ENCODE data around the gene POC1B. TPM values are rescaled to one million over a fixed set of nuclear protein-coding genes. Genes with fewer than 3 reads are reported as not detected.

Gene POC1B
- total RNA-seq, 2 donors from 2014 or later = 11.9 to 30.7 TPM

DNA sequence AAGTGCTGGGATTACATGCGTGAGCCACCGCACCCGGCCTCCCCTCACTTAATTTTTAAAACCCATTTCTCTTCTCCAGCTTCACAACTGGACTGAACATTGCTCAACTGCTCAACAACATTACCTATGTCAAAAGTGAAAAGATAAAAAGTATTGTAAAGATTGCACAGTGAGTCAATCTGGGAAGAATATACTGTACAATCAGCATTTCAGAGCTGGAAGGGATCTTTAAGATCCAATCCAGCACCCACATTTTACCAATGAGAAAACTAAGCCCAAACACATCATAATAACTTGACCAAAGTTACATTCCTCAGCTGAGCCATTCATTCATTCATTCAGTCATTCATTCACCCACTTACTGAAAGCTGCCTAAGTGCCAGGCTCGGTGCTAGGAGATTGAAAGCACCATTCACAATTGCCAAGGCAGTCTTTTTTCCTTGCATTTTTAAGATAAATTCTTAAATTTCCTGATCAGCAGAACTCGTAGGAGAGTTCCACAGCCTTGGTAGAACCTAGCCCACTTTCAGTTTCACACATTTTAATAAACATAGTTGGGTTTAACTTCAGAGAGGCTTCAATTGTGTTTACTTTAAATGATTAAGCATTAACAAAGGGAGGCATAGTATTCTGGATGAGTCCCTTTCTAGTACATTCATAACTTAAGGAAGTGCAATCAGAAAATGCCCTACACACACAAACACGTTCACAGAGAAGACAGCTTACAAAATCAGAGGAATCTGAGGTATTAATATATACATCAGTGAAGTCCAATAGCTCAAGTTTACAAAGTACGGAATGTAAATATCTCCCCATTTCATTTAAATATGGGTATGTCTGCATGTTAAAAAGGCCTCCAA lies 4.3 kb downstream of the POC1B start:
- ATAC-seq (ENCODE audit: insufficient number of reproducible peaks, low FRiP score, low read depth) (no peak), DNase-seq (ENCODE audit: low spot score) (no peak)
- H3K9me3 ChIP-seq = no peaks in the 10 kb centered on the region
- no peaks in the 10 kb centered on the region for H3K27me3 ChIP-seq (replicated peaks; ENCODE audit: insufficient read depth)
- peaks cover 32 to 46% of the 10 kb centered on the region in 2 donors for H3K4me1 ChIP-seq (ENCODE audit: control insufficient read depth in 1 of 2, low read depth in 2 of 2)
- H3K36me3 ChIP-seq = no peaks in the 10 kb centered on the region
- TF ChIP-seq, protein P1, sequence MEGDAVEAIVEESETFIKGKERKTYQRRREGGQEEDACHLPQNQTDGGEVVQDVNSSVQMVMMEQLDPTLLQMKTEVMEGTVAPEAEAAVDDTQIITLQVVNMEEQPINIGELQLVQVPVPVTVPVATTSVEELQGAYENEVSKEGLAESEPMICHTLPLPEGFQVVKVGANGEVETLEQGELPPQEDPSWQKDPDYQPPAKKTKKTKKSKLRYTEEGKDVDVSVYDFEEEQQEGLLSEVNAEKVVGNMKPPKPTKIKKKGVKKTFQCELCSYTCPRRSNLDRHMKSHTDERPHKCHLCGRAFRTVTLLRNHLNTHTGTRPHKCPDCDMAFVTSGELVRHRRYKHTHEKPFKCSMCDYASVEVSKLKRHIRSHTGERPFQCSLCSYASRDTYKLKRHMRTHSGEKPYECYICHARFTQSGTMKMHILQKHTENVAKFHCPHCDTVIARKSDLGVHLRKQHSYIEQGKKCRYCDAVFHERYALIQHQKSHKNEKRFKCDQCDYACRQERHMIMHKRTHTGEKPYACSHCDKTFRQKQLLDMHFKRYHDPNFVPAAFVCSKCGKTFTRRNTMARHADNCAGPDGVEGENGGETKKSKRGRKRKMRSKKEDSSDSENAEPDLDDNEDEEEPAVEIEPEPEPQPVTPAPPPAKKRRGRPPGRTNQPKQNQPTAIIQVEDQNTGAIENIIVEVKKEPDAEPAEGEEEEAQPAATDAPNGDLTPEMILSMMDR (IDR thresholded peaks at IDR 0.05) = no peak
- H3K4me3 ChIP-seq = peak overlapping the region; percentile 81
- no peak overlapping the region for H3K27ac ChIP-seq

DNA sequence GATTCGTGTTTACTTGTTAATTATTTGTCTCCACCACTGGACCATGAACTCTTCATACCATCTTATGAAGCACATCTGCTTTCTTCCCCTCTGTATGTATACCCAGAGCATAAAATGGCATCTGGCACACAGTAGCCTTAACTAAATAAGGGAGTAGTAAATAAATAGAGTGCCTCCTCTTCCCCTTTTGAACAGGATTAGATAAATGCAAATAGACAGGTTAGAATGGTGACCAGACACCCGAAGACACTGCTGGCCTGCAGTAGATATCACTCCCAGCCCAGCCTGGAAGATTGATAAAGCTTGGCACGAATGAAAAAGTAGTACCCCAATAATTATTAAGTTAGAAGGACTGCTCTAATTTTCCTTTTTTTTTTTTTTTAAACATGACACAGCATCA lies 8.1 kb downstream of the POC1B start:
- Histone ChIP-seq H3K27ac (no peak overlapping the region), H3K4me3 (no peak overlapping the region), H3K9me3 (no peaks in the 10 kb centered on the region), H3K4me1 (ENCODE audit: control insufficient read depth in 1 of 2, low read depth in 2 of 2) (peaks cover 17 to 37% of the 10 kb centered on the region in 2 donors), H3K36me3 (no peaks in the 10 kb centered on the region), H3K27me3 (replicated peaks; ENCODE audit: insufficient read depth) (no peaks in the 10 kb centered on the region)
- TF ChIP-seq, protein P1 (IDR thresholded peaks at IDR 0.05) = no peak
- DNase-seq (ENCODE audit: low spot score) (no peak), ATAC-seq (ENCODE audit: insufficient number of reproducible peaks, low FRiP score, low read depth) (no peak)

DNA sequence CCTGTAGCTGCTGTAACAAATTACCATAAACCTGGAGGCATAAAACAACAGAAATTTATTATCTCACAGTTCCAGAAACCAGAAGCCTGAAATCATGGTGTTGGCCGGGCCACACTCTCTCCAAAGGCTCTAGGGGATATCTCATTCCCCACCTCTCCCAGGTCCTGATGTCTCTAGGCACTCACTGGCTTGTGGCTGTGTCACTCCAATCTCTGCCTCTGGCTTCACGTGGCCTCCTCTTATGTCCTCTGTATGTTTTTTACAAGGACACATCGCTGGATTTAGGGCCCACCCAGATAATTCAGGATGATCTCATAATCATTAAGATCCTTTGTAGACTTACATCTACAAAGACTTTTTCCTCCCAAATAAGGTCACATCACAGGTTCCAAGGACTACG lies 9.2 kb downstream of the POC1B start:
- ATAC-seq (ENCODE audit: insufficient number of reproducible peaks, low FRiP score, low read depth) = no peak
- H3K36me3 ChIP-seq = no peaks in the 10 kb centered on the region
- peaks cover 9 to 26% of the 10 kb centered on the region in 2 donors for H3K4me1 ChIP-seq (ENCODE audit: control insufficient read depth in 1 of 2, low read depth in 2 of 2)
- H3K27me3 ChIP-seq (replicated peaks; ENCODE audit: insufficient read depth) = no peaks in the 10 kb centered on the region
- H3K27ac ChIP-seq = no peak overlapping the region
- H3K4me3 ChIP-seq = no peak overlapping the region
- H3K9me3 ChIP-seq = no peaks in the 10 kb centered on the region
- DNase-seq (ENCODE audit: low spot score) = no peak
- TF ChIP-seq, protein P1 (IDR thresholded peaks at IDR 0.05) = no peak

DNA sequence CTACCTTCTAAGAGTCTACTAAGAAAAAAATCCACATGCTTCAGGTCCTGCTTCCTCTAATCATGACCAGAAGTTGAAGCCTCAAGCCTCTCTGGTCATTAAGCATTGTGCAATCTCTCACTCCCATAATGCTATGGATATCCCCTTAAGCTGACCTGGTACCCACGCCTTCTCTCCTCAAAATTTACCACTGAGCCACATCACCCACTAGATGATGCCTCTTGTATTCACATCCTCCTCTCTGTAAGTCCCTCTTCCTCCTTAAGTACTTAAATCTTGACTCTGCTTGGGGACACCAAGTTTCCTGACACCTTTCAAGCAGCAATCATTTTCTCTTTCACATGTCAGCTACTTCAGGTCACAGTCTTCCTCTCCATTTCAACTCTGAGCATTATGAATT lies 11.1 kb downstream of the POC1B start:
- Histone ChIP-seq H3K36me3 (no peaks in the 10 kb centered on the region), H3K27me3 (replicated peaks; ENCODE audit: insufficient read depth) (no peaks in the 10 kb centered on the region), H3K9me3 (no peaks in the 10 kb centered on the region), H3K4me1 (ENCODE audit: control insufficient read depth in 1 of 2, low read depth in 2 of 2) (peaks cover 0 to 14% of the 10 kb centered on the region in 2 donors), H3K4me3 (no peak overlapping the region), H3K27ac (no peak overlapping the region)
- DNase-seq (ENCODE audit: low spot score) (no peak), ATAC-seq (ENCODE audit: insufficient number of reproducible peaks, low FRiP score, low read depth) (no peak)
- TF ChIP-seq, protein P1 (IDR thresholded peaks at IDR 0.05) = no peak

DNA sequence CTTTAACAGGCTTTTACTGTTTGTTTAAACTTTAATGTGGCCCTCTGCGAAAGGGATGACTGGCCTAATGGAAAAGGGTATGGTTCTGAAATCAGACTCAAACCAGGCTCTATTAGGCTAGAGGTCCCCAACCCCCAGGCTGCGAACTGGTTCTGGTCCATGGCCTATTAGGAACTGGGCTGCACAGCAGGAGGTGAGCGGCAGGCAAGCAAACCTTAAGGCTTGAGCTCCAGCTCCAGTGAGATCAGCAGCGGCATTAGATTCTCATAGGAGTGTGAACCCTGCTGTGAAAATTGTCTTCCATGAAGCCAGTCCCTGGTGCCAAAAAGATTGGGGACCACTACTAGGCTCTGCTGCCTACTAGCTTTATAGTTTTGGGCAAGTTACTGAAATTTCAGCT lies 12.3 kb downstream of the POC1B start:
- DNase-seq (ENCODE audit: low spot score) (no peak), ATAC-seq (ENCODE audit: insufficient number of reproducible peaks, low FRiP score, low read depth) (no peak)
- Histone ChIP-seq H3K9me3 (no peaks in the 10 kb centered on the region), H3K27me3 (replicated peaks; ENCODE audit: insufficient read depth) (no peaks in the 10 kb centered on the region), H3K27ac (no peak overlapping the region), H3K4me3 (no peak overlapping the region), H3K4me1 (ENCODE audit: control insufficient read depth in 1 of 2, low read depth in 2 of 2) (peaks cover 0 to 10% of the 10 kb centered on the region in 2 donors), H3K36me3 (no peaks in the 10 kb centered on the region)
- TF ChIP-seq, protein P1 (IDR thresholded peaks at IDR 0.05) = no peak

All from thoracic aorta (tissue), 2 donors.